Hepatocyte (in vitro differentiated cells): Measurements from ENCODE around the gene MYEF2. TPM values are rescaled to one million over a fixed set of nuclear protein-coding genes. Genes with fewer than 3 reads are reported as not detected.

ENCODE experiments used
- DNase-seq: peaks from one replicate; pipeline ENCODE4 v3.0.0-alpha.2; 2016; ENCODE audit warnings: low spot score
- H2AFZ ChIP-seq: fragments of 200-600 bp; sonication (generic); 2 replicates; pipeline ENCODE4 v1.6.0; 2016; ENCODE audit warnings: antibody characterized with exemption, mild to moderate bottlenecking
- H3K27ac ChIP-seq: fragments of 200-600 bp; sonication (generic); 2 replicates; pipeline ENCODE4 v1.5.1; 2016; ENCODE audit warnings: mild to moderate bottlenecking
- H3K27me3 ChIP-seq: fragments of 200-600 bp; sonication (generic); 2 replicates; pipeline ENCODE4 v1.6.1; 2016
- H3K36me3 ChIP-seq: fragments of 200-600 bp; sonication (generic); replicated peaks from 2 replicates; pipeline ENCODE4 v1.5.1; 2016; ENCODE audit warnings: low read depth; ENCODE audit not compliant: insufficient read depth
- H3K4me1 ChIP-seq: fragments of 200-600 bp; sonication (generic); 2 replicates; pipeline ENCODE4 v1.5.1; 2016; ENCODE audit warnings: mild to moderate bottlenecking, moderate library complexity; ENCODE audit not compliant: insufficient read depth
- H3K4me2 ChIP-seq: fragments of 200-600 bp; sonication (generic); 2 replicates; pipeline ENCODE4 v1.6.0; 2016
- H3K4me3 ChIP-seq: fragments of 200-600 bp; sonication (generic); 2 replicates; pipeline ENCODE4 v1.5.1; 2016; ENCODE audit warnings: mild to moderate bottlenecking
- H3K79me2 ChIP-seq: fragments of 200-600 bp; sonication (generic); 2 replicates; pipeline ENCODE4 v1.6.0; 2017; ENCODE audit warnings: mild to moderate bottlenecking
- H3K9me2 ChIP-seq: fragments of 200-600 bp; sonication (generic); replicated peaks from 2 replicates; pipeline ENCODE4 v1.6.0; 2017; ENCODE audit warnings: mild to moderate bottlenecking; ENCODE audit not compliant: insufficient read depth
- H3K9me3 ChIP-seq: fragments of 200-600 bp; sonication (generic); 2 replicates; pipeline ENCODE4 v1.5.1; 2016; ENCODE audit warnings: low read depth, mild to moderate bottlenecking
- H4K20me1 ChIP-seq: fragments of 200-600 bp; sonication (generic); 2 replicates; pipeline ENCODE4 v1.6.0; 2016; ENCODE audit warnings: mild to moderate bottlenecking; ENCODE audit not compliant: insufficient read depth, poor library complexity, severe bottlenecking
- EZH2 ChIP-seq: fragments of 200-600 bp; sonication (generic); IDR thresholded peaks from 2 replicates; pipeline ENCODE4 v1.6.1; 2016; ENCODE audit warnings: antibody characterized with exemption, mild to moderate bottlenecking, borderline replicate concordance
- EZH2phosphoT487 ChIP-seq: fragments of 200-600 bp; sonication (generic); IDR thresholded peaks from one replicate; pipeline ENCODE4 v1.6.1; 2018; ENCODE audit warnings: antibody characterized with exemption, mild to moderate bottlenecking, low read depth, moderate library complexity; ENCODE audit not compliant: unreplicated experiment, severe bottlenecking
- whole genome bisulfite sequencing: methylation state at CpG from one replicate; pipeline ENCODE4 v1.1.6; 2016; ENCODE audit warnings: low lambda C conversion rate; ENCODE audit errors: missing lambda C conversion rate; 5-methylcytosine and 5-hydroxymethylcytosine counted together
- polyA plus RNA-seq: library from polyadenylated mRNA; unstranded; fragments of >200 nt; fragmentation: Nextera tagmentation; extraction: Ambion mirVana; gene quantifications from 2 replicates; pipeline ENCODE4 v1.2.1, GENCODE V29; 2016
- total RNA-seq: library from RNA; depleted of rRNA; stranded (reverse); fragments of >200 nt; gene quantifications from 2 replicates; pipeline ENCODE4 v1.2.3, GENCODE V29; 2014
- TF ChIP-seq, protein P1 (sequence below): fragments of 200-600 bp; sonication (generic); IDR thresholded peaks from 2 replicates; pipeline ENCODE4 v1.5.1; 2016; ENCODE audit warnings: antibody characterized with exemption, mild to moderate bottlenecking; ENCODE audit not compliant: poor library complexity

The MYEF2 gene
- total and polyA plus RNA-seq, 2 experiments from 2014 or later: 10.6 to 16.2 TPM

GRCh38 chr15:48085591-48085930, 92.5 kb downstream of the MYEF2 start:
- Histone ChIP-seq H3K4me1 (no peaks in the 10 kb centered on the region), H4K20me1 (no peaks in the 10 kb centered on the region), H3K4me2 (no peak overlapping the region), H3K9me2 (no peaks in the 10 kb centered on the region), H3K9me3 (no peaks in the 10 kb centered on the region), H3K4me3 (no peak overlapping the region), H2AFZ (no peak overlapping the region), H3K27me3 (no peaks in the 10 kb centered on the region), H3K79me2 (no peaks in the 10 kb centered on the region), H3K36me3 (no peaks in the 10 kb centered on the region), H3K27ac (no peak overlapping the region)
- TF ChIP-seq EZH2phosphoT487 (no peak), EZH2 (no peak)
- TF ChIP-seq, protein P1, sequence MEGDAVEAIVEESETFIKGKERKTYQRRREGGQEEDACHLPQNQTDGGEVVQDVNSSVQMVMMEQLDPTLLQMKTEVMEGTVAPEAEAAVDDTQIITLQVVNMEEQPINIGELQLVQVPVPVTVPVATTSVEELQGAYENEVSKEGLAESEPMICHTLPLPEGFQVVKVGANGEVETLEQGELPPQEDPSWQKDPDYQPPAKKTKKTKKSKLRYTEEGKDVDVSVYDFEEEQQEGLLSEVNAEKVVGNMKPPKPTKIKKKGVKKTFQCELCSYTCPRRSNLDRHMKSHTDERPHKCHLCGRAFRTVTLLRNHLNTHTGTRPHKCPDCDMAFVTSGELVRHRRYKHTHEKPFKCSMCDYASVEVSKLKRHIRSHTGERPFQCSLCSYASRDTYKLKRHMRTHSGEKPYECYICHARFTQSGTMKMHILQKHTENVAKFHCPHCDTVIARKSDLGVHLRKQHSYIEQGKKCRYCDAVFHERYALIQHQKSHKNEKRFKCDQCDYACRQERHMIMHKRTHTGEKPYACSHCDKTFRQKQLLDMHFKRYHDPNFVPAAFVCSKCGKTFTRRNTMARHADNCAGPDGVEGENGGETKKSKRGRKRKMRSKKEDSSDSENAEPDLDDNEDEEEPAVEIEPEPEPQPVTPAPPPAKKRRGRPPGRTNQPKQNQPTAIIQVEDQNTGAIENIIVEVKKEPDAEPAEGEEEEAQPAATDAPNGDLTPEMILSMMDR: no peak
- WGBS: 86% methylated on average over 6 of the region's 6 CpGs
- no peak for DNase-seq

- Histone ChIP-seq H3K27ac (no peak overlapping the region), H3K4me3 (no peak overlapping the region), H2AFZ (no peak overlapping the region), H3K27me3 (no peaks in the 10 kb centered on the region), H3K36me3 (no peaks in the 10 kb centered on the region), H3K4me1 (no peaks in the 10 kb centered on the region), H3K79me2 (no peaks in the 10 kb centered on the region), H3K9me2 (no peaks in the 10 kb centered on the region), H4K20me1 (no peaks in the 10 kb centered on the region), H3K4me2 (no peak overlapping the region), H3K9me3 (no peaks in the 10 kb centered on the region)
- DNase-seq: peak; percentile 60
- WGBS: 82% methylated on average over 6 of the region's 6 CpGs
- TF ChIP-seq, protein P1: peak; percentile 55
- TF ChIP-seq EZH2: no peak
These were observed 93.1 kb downstream of the MYEF2 start for GRCh38 chr15:48084759-48085590.

Other genes starting within 250 kb of the MYEF2 start
- gene SLC24A5, start 57.3 kb downstream of the MYEF2 start, total RNA-seq: not detected in 2 replicates
- not detected in 2 replicates for gene SLC24A5, start 57.3 kb downstream of the MYEF2 start, polyA plus RNA-seq
- 0.12 TPM in 1 of 2 replicates, not detected in the other for gene CTXN2, start 13.4 kb upstream of the MYEF2 start, total RNA-seq
- gene CTXN2, start 13.4 kb upstream of the MYEF2 start, polyA plus RNA-seq: not detected in 2 replicates
- gene SLC12A1, start 28.0 kb upstream of the MYEF2 start, total RNA-seq: not detected in 2 replicates
- not detected in 2 replicates for gene SLC12A1, start 28.0 kb upstream of the MYEF2 start, polyA plus RNA-seq
- gene DUT, start 153.1 kb upstream of the MYEF2 start, total RNA-seq: 45.1 and 50.9 TPM in 2 replicates
- 65.9 and 70.4 TPM in 2 replicates for gene DUT, start 153.1 kb upstream of the MYEF2 start, polyA plus RNA-seq